ENCODE data around the gene KLHL42.
A peak's percentile ranks its signal among the peaks of the same experiment; 100 is the strongest.
"Not testable (repeated sequence)": the region's sequence is repeated elsewhere in the genome, so short reads cannot be mapped to it uniquely, and the experiment has no call there.

The KLHL42 gene
- 20.3 to 39.5 reads per million in 2 experiments for total RNA-seq

- DNase-seq (ENCODE audit: low read depth): peak; percentile 44
Observed at GRCh38 chr12:27779920-27780611, at the start of gene KLHL42, which contains the start of gene MANSC4. Gene KLHL42, plus strand, starts transcription at chr12:27780233. Its CDS starts 98 bp downstream, at chr12:27780331. Gene MANSC4, minus strand, starts transcription at chr12:27780236. Its CDS starts 8,960 bp downstream, at chr12:27771276.

- DNase-seq (ENCODE audit: low read depth): no peak
Observed at GRCh38 chr12:27732281-27732680, 47.8 kb upstream of the KLHL42 start.

GRCh38 chr12:27733052-27733656 lies 46.9 kb upstream of the KLHL42 start:
- peak; percentile 11 for DNase-seq (ENCODE audit: low read depth)

- DNase-seq (ENCODE audit: low read depth): no peak
Observed at GRCh38 chr12:27733791-27734190, 46.2 kb upstream of the KLHL42 start.

- DNase-seq (ENCODE audit: low read depth): not testable (repeated sequence)
Observed at GRCh38 chr12:27734321-27734720, 45.7 kb upstream of the KLHL42 start.

GRCh38 chr12:27743601-27744000 lies 36.4 kb upstream of the KLHL42 start:
- no peak for DNase-seq (ENCODE audit: low read depth)

- DNase-seq (ENCODE audit: low read depth): not testable (repeated sequence)
Observed at GRCh38 chr12:27745734-27746133, 34.3 kb upstream of the KLHL42 start.

- DNase-seq (ENCODE audit: low read depth): no peak
Observed at GRCh38 chr12:27747111-27747820, 32.8 kb upstream of the KLHL42 start.

GRCh38 chr12:27751386-27752047 lies 28.5 kb upstream of the KLHL42 start:
- DNase-seq (ENCODE audit: low read depth): no peak

- DNase-seq (ENCODE audit: low read depth): no peak
Observed at GRCh38 chr12:27754795-27755194, 25.2 kb upstream of the KLHL42 start.

- no peak for DNase-seq (ENCODE audit: low read depth)
Observed at GRCh38 chr12:27756670-27757195, 23.3 kb upstream of the KLHL42 start.

- no peak for DNase-seq (ENCODE audit: low read depth)
Observed at GRCh38 chr12:27762757-27763156, 17.3 kb upstream of the KLHL42 start.

- DNase-seq (ENCODE audit: low read depth): no peak
Observed at GRCh38 chr12:27766587-27766986, 13.4 kb upstream of the KLHL42 start.

- DNase-seq (ENCODE audit: low read depth): no peak
Observed at GRCh38 chr12:27769142-27769673, 10.8 kb upstream of the KLHL42 start.

GRCh38 chr12:27771481-27772327 lies 8.3 kb upstream of the KLHL42 start:
- no peak for DNase-seq (ENCODE audit: low read depth)

GRCh38 chr12:27772328-27773049 lies 7.5 kb upstream of the KLHL42 start:
- DNase-seq (ENCODE audit: low read depth): no peak

GRCh38 chr12:27777141-27777540 lies 2.9 kb upstream of the KLHL42 start:
- no peak for DNase-seq (ENCODE audit: low read depth)

GRCh38 chr12:27778206-27778605 lies 1.8 kb upstream of the KLHL42 start:
- no peak for DNase-seq (ENCODE audit: low read depth)

- no peak for DNase-seq (ENCODE audit: low read depth)
Observed at GRCh38 chr12:27779416-27779919, 565 bp upstream of the KLHL42 start.

Measured in T follicular helper cell (primary cell).